HG02759 (cell line): ENCODE measurements around the gene TFAP2A.

Experiments used
- ATAC-seq: cut with Tn5 transposase; IDR thresholded peaks from one replicate; pipeline ENCODE4 v1.9.1; 2021; ENCODE audit warnings: mild to moderate bottlenecking, moderate library complexity; ENCODE audit not compliant: unreplicated experiment

TFAP2A gene

DNA sequence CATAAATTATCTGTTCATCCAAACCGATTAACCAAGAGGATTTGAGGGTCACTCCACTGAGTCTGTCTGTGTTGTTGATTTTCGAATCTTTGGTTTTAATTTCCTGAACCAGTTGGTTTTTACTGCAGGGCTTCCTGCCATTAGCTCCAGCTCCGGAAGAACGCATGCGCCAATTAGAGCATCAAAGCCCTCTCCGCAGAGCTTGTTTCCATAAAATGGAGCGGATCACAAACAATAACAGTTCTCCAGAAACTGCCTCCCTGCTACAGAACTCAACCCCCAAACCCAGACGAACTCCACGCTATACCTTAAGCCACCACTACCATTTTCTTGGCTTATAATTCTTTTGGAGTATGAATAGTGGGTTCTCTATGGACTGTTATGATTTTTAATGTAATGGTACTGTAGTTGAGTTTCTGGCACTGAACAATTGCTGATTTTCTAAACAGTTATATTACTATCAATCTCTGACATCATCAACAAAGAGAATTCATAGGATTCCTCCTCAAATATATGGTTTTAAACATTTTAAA, 13.8 kb downstream of the TFAP2A start:
- no peak for ATAC-seq

DNA sequence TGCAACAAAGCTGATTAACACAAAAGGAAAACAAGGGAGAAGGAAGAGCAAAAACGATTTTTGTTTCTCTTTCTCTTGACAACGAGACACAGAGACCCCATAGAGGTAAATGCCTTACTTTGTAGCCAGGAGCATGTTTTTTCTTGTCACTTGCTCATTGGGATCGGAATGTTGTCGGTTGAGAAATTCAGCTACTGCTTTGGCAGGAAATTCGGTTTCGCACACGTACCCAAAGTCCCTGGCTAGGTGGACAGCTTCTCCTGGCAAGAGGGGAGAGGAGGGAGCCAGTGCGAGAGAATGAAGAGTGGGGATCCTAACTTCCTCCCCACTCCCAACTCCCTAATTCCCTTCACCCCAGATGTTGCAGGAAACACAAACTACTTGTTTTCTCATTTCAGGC, 14.5 kb downstream of the TFAP2A start:
- ATAC-seq, result no peak

DNA sequence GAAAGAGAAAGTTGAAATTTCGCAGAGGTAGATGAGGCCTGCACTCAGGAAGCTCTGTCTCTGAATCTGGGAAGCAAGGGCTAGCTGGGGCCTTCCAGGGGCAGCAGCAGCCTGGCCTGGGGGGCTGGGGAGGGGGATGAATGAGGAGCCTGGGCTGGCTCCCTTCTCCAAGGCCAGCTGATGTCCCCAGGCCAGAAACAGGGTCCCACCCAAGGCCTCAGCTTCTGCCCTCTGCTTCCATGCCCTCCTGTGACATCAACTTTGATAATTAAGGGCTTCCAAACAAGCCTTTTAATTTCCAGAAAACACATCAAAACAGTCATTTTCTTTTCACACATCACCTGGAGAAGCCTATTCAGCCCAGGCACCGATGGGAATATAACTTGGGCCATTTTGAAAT, 15.4 kb downstream of the TFAP2A start:
- ATAC-seq, result no peak

DNA sequence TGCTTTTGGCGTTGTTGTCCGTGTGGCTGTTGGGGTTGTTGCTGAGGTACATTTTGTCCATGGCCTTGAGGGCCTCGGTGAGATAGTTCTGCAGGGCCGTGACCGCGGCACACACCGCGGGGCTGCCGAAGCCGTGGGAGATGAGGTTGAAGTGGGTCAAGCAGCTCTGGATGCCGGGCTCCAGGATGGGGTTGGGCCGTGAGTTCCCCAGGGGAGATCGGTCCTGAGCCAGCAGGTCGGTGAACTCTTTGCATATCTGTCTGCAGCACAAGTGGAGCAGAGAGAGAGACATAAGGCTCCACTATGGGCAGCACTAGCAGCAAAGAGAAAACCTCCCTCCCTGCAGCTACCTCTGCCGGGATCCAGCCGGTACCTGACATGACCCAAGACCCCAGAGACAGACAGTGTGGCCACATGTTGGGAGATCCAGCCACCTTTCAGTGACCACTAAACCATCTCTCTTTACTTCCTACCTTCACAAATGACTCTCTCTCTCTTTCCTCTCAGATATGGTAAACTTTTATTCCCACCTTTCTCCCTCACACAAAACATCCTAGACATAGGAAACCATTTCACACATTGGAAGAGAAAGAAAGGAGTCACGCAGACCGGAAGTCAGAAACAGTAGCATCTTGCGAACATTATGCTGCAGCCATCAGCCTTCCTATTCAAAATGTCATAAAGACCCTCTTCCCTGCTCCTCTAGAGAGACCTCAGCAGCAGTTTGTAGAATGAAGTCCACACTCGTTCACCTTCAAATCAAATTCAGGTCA, 16.2 kb downstream of the TFAP2A start:
- no peak for ATAC-seq

DNA sequence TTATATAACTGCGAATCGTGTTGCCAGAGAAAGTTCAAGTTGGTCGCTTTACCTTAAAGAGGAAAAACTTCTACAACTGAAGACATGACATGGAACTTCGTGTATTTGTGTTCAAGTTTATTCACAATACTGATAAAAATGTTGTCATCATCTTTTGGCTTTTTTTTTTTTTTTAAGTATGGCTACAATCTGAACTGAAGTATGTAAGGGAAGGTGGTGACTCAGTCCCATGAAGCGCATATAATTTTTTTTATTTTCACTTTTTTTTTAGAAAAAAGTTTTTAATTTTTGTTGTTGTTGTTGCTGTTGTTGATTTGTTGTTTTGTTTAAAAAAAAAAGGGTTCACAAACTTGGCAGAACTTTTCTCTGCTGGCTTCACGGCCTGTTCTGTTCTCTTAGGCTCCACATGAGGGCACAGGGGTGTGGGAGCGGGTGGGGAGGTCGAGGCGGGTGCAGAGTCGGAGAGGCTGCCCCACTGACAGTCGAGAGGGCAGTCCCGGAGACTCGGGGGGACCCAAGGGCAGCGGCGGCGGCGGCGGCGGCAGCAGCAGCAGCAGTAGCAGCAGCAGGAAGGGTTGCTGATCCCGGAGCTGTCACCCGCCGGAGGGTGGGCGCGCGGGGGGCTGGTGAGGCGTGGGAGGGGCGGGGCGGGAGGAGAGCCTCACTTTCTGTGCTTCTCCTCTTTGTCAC, 17.0 kb downstream of the TFAP2A start:
- ATAC-seq, result no peak

DNA sequence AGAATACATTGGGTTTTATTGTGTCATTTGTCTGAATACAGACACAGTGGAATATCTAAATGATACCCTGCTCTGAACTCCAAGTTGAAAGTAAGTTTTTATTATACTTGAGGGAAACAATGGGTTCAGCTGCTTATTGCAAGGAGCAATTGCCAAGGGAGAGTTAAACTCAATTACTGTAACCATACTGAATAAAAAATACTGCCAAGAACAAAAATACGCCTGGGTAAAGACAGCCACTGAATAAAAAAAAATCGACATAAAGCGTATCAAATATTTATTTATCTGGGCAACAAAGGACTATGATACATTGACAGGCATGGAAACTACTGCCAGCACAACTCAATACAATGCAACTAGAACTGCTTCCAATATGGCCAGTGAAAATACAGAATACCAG, 18.1 kb downstream of the TFAP2A start:
- no peak for ATAC-seq

DNA sequence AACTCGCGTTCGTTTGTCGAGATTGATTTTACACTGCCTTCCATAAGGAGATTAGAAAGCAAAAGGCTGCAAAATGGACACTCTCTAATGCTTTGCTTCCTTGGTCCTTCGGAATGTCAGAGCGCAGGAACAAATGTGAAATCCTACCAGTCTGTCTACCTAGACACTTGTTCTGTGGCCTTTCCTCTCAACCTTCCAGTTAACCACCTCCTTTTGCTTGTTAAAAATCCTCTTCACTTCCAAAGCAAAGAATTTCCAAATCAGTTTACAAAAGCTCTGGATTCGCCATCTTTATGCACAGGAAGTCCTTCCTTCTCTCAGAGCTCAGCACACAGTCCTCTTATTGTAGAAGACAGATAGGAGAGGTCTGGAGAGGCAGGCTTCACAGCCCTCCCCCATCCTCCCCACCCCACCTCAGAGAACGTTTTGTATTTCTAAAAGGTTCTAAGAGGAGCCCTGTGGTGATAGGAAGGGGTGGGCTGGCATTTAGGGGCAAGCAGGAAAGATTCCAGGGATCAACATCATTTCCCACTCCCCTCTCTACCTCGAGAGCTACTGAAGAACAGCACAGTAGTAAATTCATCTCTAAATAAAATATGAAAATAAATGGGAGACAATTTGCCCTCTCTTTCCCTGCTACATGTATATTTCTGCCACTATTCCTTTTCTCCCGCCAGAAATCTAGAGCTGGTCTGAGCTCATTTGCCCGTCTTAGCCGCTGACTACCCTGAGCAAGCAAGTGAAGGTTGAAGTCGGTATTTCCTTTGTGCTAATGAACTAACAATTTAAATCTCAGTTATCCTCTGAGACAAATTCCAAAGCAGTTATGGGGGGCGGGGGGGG, 18.9 kb downstream of the TFAP2A start:
- no peak for ATAC-seq

DNA sequence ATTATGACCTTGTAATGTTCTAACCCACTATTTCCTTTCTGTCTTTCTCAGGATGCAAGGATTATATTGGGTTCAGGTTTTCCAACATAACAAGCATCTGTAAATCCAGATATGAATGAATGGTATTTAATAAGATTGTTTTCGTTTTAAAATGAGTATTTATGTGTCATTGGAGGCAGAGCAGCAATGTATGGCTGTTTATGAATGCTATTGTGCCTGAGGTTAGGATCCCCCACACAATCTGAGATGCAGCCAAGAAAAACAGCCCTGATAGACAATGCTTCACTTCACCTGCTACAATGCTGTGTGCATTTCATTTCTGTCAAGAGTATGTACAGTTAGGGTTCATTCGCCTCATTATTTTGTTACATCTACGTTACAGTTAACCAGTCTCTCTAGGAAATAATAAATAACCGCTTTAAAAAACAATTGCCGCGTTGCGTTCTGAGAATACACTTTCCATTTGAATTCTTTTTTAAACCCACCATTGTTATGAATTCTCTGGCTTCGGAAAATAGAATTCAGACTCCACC, 19.6 kb downstream of the TFAP2A start:
- ATAC-seq, result no peak

DNA sequence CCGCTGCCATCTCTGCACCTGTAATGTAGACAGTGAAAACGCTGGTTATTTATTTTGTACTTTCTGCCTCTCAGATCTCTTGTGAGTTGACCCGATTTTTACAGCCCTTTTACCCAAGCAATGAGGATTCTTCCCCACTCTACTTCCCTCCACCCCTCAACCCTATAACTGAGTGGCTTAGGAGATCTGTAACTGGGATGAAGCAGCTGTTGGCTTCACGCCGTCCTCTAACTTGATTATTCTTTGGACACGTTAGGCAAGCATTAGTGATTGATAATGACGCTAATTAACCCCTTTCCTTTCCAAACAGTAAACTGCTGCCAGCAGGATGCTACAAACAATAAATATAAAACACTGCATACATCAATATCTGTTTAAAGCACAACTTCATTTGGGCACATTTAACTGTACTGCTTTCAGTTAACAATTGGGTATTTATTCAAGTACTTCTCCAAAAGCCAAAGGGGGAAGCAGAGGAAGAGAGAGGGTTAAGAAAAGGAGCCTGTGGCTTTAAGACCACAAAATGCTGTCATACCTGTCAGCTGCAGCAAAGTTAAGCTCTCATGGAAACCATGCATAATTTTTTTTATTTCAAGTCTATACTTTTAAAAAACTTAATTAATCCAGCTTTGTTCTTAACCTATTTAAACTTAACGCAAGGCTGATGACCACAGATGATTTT, 21.2 kb downstream of the TFAP2A start:
- ATAC-seq, result no peak

DNA sequence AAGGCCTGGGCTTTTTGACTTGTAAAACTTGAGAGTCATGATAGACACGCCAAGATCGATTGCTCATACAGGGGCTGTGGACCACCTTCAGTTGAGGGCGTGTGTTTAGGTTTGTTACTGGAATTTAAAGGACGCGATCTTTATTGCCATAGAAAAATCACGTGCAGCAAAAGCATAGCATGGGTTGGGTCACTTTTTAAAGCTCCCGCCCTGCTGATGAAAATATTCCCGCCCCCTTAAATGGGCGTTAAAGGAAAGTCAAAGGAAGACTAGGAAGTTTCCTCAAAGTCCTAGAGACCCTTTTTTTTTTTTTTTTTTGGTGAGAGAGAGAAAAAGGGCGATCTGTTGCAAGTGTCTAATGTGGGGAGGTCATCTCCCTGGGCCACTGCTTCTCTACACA, 23.1 kb downstream of the TFAP2A start:
- ATAC-seq, result no peak

DNA sequence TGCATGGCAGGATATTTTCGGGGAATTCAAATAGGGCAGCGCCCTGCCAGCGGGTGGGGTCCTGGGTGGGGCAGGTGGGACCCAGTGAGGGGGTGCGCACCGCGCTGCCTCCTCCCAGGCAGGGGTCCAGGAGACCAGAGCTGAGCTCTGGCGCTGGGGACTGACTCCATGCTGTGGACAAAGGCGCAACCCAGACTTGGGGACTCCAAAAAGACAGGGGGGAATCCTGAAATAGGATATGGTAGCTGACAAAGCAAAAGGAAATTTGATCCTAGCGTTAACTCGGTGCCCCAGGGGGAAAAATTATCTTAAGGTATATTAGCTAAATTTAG, 23.6 kb downstream of the TFAP2A start:
- no peak for ATAC-seq

DNA sequence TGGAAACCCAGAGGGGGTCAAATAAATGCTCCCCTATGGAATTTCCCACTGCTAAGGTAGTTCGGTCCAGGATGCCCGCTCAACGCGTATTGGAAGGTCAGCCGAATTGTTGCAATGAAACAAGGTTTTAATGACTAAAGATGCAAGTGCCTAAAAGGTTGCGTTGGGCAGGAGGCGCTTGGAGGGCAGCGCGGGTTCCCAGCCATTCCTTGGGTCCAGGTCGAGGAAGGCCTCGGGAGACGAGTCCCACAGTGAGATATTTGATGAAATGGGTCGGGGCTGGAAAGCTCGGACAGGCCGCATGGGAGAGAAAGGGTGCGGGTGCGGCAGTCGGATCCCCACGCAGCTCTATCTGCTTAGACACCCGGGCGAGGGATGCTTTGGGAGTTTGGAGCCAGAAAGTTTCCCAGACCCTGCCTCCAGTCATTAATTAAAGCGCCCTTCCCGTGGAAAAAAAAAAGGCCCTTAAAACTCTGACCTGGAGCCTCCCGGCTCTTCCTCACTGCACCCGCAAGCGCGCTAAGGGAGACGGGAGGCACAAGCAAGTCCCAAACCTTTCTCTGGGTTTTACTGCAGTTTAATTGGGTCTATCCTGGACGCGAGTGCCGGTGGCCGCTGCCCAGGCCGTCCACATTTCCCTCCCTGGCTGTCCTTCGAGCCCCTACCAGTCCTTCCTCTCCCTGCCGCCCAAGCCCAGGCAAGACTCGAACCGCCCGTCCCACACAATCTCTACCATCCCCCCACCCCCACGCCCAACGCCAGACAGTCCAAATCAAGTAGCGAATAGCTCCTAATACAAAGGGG, 24.2 kb downstream of the TFAP2A start:
- ATAC-seq, result no peak

DNA sequence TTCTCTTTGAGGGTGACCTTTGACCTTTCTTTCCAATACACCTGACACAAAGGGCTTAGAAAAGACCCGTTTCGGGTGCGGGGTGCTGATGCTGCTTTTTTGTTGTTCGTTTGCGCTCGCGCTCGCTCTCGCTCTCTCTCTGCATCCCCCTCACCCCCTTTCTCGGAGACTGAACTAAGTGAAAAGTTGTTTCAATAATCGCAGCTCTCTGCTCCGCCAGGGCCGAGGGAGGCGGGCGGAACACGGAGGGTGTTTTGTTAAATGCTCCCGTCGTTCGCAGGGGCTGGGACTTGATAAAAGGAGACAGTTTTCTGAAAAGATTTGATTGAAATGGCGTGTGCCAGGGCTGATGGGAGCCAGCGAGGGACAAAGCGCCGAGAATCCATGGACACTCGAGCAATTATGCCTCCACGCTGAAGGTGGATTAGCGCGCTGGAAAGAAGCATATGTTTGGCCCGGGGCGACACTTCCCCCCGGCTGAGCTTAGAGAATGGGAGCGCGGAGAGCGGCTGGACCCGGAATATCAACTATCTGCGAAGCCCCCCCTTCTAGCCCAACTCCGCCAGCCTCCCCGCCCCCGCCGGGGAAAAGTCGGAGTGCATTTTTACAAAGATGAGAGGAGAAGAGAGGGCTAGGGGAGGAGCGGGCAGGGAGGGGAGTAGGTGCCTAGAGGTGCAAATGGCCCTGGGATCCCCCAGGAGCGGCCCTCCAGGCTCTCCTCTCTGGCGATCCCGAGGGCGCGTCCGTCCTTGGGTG, 25.0 kb downstream of the TFAP2A start:
- no peak for ATAC-seq

DNA sequence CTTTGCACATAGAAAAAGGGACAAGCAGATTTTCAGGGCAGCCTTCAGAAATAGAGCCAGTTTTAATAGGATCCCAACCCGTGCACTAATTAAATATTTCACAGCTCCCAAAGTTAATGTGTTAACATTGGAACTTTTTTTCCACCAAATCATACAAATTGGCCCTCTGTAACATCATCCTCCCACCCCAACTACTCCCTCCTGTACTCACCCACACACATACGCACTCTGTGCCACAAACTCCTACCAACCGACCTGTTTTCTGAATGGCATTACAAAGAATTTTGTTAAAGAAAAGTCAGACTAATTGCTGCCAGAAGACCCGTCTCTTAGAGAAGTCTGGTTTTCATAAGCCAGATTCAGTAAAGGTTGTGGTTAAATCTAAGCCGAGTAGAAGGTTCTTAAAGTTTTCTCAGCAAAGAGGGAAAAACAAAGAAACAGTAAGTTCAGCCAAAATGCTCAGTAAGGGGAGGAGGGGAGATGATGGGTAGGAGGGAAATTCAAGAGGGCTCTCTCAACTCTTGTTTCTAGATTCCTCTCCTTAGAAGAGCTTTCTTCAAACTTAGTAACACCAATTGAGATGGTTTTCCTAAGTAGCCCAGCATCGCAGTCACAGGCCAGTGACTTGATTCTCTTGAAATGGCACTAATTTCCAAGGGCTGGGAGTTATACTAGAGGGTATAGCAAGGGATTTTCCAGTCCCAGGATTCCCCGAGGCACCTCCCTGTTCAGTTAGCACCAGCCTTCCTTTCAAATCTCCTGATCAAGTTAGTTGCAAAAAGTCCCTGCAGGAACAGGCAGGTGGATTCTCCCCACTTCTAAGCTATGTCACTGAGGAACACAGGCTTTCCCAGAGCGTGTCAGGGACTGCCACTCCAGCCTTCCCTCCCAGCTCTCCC, 27.9 kb downstream of the TFAP2A start:
- ATAC-seq, result no peak

DNA sequence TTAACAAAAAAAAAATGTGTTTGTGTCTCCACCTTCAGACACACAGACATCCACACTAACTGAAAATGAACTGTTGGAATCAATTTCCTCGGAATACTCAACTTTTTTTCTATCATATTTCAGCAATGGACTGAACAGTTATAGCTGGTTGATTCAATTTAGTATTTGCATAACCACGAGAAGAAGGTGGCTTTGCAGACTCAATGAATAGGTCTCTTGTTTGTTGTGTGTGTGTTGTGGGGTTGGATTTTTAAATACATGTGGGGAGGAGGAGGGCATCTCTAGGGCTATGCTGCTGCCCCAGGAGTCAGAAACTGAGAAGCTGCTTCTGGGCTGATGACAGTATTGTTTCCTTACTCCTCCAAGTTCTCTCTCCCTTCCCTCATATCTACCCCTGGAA, 28.7 kb downstream of the TFAP2A start:
- ATAC-seq, result no peak

DNA sequence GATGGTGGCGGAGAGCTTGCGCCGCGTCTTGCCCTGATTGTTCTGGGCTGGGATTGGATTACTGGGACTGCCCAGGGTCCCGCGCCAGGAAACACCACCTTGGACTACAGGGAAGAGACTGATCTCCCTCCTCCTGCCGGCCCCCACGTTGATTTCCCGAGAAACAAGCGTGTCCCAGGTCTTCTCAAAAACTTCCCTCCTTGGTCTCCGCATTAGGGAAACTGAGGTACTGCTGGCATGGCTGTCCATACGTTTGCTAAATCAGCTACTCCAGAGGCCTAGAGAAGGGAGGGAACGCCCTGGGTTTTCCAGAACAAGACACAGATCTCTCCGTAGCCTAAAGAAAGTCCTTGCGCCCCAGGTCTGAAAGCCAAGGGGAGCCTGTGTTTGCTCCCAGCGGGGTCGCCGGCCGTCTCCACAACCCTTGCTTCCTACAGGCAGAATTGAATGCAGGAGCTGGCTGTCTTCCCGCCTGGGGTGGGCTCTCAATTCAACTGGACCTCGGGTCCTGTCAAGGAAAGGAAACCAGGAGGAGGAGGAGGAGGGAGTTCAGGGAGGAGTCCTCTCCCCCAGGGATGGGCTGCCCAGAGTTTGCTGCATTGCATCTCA, 29.2 kb downstream of the TFAP2A start:
- no peak for ATAC-seq

DNA sequence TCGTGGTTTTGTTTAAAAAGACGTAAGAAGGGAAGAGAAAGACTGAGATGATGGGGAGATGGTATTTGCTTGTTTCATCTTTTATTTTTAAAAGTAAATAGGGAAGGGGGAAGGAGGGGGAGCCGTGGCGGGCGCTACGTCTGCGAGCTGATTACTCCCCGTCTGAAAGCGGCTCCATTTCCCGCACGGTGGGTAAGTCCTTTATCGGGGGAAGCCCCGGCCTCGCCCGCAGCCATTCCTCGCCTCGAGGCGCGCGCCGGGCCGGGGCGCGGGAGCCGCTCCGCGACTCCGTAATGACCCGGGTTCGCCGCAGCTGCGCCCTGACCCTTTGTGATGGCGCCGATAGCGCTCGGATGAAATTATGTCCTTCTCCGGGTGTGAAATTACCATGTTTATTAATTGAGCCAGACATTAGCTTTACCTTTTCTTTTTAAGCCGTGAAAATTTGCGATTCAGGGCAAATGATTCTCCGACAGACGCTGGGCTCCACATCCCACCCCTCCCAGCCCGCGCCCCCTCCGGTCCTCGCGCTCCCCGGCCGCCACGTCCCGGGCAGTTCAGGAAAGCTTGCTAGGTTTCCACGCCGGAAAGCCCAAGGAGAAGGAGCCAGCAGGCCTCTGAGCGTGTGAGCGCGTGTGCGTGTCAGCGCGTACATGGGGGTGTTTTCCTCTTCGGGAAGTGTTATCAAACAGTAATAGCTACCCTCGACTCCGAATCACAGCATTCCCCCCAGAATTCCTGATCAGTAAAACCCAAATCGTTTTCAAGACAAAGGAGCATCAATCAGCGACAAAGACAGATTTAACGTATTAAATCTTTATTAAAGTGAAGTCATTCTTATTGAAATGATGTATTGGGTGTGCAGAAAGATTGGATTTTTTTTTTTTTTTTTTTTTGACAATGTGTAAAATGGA, 30.0 kb downstream of the TFAP2A start:
- ATAC-seq, result no peak
